B cell (primary cell): ENCODE measurements around the gene CHST11. TPM values are rescaled to one million over a fixed set of nuclear protein-coding genes. Genes with fewer than 3 reads are reported as not detected.

Source experiments
- ATAC-seq: fragments of 200-7000 bp; cut with Tn5 transposase; one replicate; pipeline ENCODE4 v1.10.0; 2021; ENCODE audit warnings: low read depth, mild to moderate bottlenecking, moderate number of reproducible peaks, moderate library complexity
- CTCF ChIA-PET: fragments of 350-600 bp; sonication (Branson Sonifier 250); formaldehyde crosslinking; loops from one replicate; lab custom pipeline; 2021; ENCODE audit warnings: antibody characterized with exemption, inconsistent platforms; lab: Charles Lee
- POLR2A ChIA-PET: fragments of 350-600 bp; sonication (Branson Sonifier 250); formaldehyde crosslinking; loops from one replicate; lab custom pipeline; 2021; ENCODE audit warnings: antibody characterized with exemption; lab: Charles Lee
- DNase-seq: peaks from one replicate; pipeline ENCODE4 v3.0.0; 2013
- H2AFZ ChIP-seq: 2 replicates; pipeline ENCODE4 v1.6.1; 2012; ENCODE audit warnings: mild to moderate bottlenecking, low read depth, low read length; ENCODE audit not compliant: insufficient read depth, poor library complexity, severe bottlenecking
- H3K27ac ChIP-seq, 2 donors: 1 replicate in 1 of 2; 2 replicates in 1 of 2; pipeline ENCODE4 v1.5.1; 2012 to 2013; ENCODE audit warnings: low read length in 2 of 2, mild to moderate bottlenecking in 2 of 2, moderate library complexity in 1 of 2
- H3K27me3 ChIP-seq, 4 experiments: fragments of 200-600 bp in 1 of 4; sonication (generic) in 1 of 4; replicated peaks in 1 of 4; 1 replicate in 2 of 4; 2 replicates in 2 of 4; pipeline versions ENCODE4 v1.6.1 to v1.7.0; 2013 to 2016; ENCODE audit warnings: low read length in 3 of 4, mild to moderate bottlenecking in 2 of 4, mixed read lengths in 1 of 4, moderate library complexity in 1 of 4; ENCODE audit not compliant: insufficient read depth in 4 of 4, control insufficient read depth in 3 of 4; ENCODE audit errors: control extremely low read depth in 1 of 4
- H3K36me3 ChIP-seq, 2 experiments: replicated peaks in 1 of 2; 1 replicate in 1 of 2; 2 replicates in 1 of 2; pipeline versions ENCODE4 v1.6.1 to v1.7.1; 2013; ENCODE audit warnings: low read length in 1 of 2; ENCODE audit not compliant: insufficient read depth in 2 of 2, control insufficient read depth in 1 of 2; ENCODE audit errors: control extremely low read depth in 1 of 2, extremely low read depth in 1 of 2
- H3K4me1 ChIP-seq, 2 donors: fragments of 200-600 bp in 1 of 2; sonication (generic) in 1 of 2; 1 replicate in 1 of 2; 2 replicates in 1 of 2; pipeline versions ENCODE4 v1.5.1 to v1.6.1; 2013 to 2017; ENCODE audit warnings: low read length in 2 of 2; ENCODE audit not compliant: control insufficient read depth in 2 of 2, insufficient read depth in 2 of 2
- H3K4me2 ChIP-seq: replicated peaks from 2 replicates; pipeline ENCODE3; 2012; ENCODE audit warnings: mild to moderate bottlenecking, low read depth, low read length; ENCODE audit not compliant: poor library complexity, severe bottlenecking
- H3K4me3 ChIP-seq, 5 experiments: fragments of 200-600 bp in 1 of 5; sonication (generic) in 1 of 5; 1 replicate in 3 of 5; 2 replicates in 2 of 5; pipeline versions ENCODE4 v1.5.1 to v1.7.0; 2011 to 2016; ENCODE audit warnings: low read length in 4 of 5, mild to moderate bottlenecking in 4 of 5, low read depth in 2 of 5, control low read depth in 1 of 5, moderate library complexity in 1 of 5; ENCODE audit not compliant: insufficient read depth in 1 of 5; ENCODE audit errors: control extremely low read depth in 1 of 5, extremely low read depth in 1 of 5
- H3K79me2 ChIP-seq: fragments of 200-600 bp; sonication (generic); one replicate; pipeline ENCODE4 v1.6.0; 2016; ENCODE audit warnings: low read length; ENCODE audit not compliant: control insufficient read depth, insufficient read depth
- H3K9ac ChIP-seq: fragments of 200-600 bp; sonication (generic); 2 replicates; pipeline ENCODE4 v1.6.1; 2017; ENCODE audit warnings: mild to moderate bottlenecking, low read length, moderate library complexity
- H3K9me3 ChIP-seq, 3 donors: one replicate each; pipeline versions ENCODE4 v1.6.1 to v1.7.1; 2013; ENCODE audit warnings: low read length in 2 of 3; ENCODE audit not compliant: control insufficient read depth in 2 of 3, insufficient read depth in 1 of 3; ENCODE audit errors: control extremely low read depth in 1 of 3
- H4K20me1 ChIP-seq: 2 replicates; pipeline ENCODE4 v1.6.0; 2012; ENCODE audit warnings: mild to moderate bottlenecking, low read length; ENCODE audit not compliant: insufficient read depth, control insufficient read depth, poor library complexity, severe bottlenecking
- H3K27ac Mint-ChIP-seq: one replicate; pipeline ENCODE4 v1.8.0; 2021; ENCODE audit warnings: mixed read lengths
- H3K27me3 Mint-ChIP-seq: one replicate; pipeline ENCODE4 v1.8.0; 2021; ENCODE audit warnings: mixed read lengths
- H3K4me1 Mint-ChIP-seq: one replicate; pipeline ENCODE4 v1.8.0; 2021; ENCODE audit warnings: mixed read lengths
- H3K4me3 Mint-ChIP-seq: one replicate; pipeline ENCODE4 v1.8.0; 2021; ENCODE audit warnings: mixed read lengths
- H3K9me3 Mint-ChIP-seq: one replicate; pipeline ENCODE4 v1.8.0; 2022; ENCODE audit warnings: mixed read lengths; ENCODE audit not compliant: insufficient read depth
- EZH2 ChIP-seq: IDR thresholded peaks from 2 replicates; pipeline ENCODE4 v1.6.1; 2012; ENCODE audit warnings: borderline replicate concordance, low read depth, mild to moderate bottlenecking, moderate library complexity, low read length; ENCODE audit not compliant: insufficient read depth, poor library complexity, severe bottlenecking
- WGBS: methylation state at CpG from one replicate; pipeline ENCODE4 v1.1.5; 2013; ENCODE audit warnings: missing lambda C conversion rate; ENCODE audit not compliant: insufficient coverage; 5-methylcytosine and 5-hydroxymethylcytosine counted together
- intact Hi-C: fragments of 100-400 bp; cut with micrococcal nuclease; formaldehyde crosslinking; loops from one replicate; pipeline ENCODE4 v1.10.0; 2022
- polyA plus RNA-seq: library from polyadenylated mRNA; depleted of rRNA; stranded (reverse); fragments of >200 nt; gene quantifications from 2 replicates; pipeline ENCODE4 v1.2.3, GENCODE V29; 2012
- total RNA-seq, 2 donors: library from RNA; stranded (reverse); fragments of 120-200 nt in 1 of 2; gene quantifications; 1 replicate in 1 of 2; 2 replicates in 1 of 2; pipeline versions ENCODE4 v1.2.3 to v1.2.4, GENCODE V29; 2013 to 2022
- TF ChIP-seq, protein P1 (sequence below): fragments of 200-600 bp; IDR thresholded peaks from one replicate; pipeline ENCODE4 v1.8.0; 2022; ENCODE audit warnings: antibody characterized with exemption, mild to moderate bottlenecking

CHST11 gene
- total and polyA plus RNA-seq, 2 donors (not counting 1 experiment from before 2014, with no cell fraction given) = 46.3 to 152 TPM

DNA sequence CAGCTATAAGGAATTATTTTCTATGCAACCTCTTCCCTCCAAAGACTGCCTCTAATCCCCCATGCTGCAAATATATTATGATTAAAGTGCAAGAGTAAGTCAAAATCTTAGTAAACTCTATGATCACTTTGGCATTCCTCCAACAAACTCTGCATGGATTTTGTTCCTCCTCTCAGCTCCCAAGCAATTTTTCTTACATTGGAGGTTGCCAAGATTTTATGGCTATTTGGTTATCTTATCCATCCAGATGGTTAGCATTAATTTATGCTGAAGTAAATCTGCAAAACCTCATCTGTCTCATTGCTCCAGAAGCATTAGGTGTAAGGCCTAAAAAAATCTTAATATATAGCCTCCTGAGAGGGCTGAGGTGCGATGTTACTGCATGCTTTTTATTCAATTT, 228.1 kb downstream of the CHST11 start:
- POLR2A ChIA-PET = no interaction called here
- H3K4me3 ChIP-seq = no peak overlapping the region
- ATAC-seq = no peak

DNA sequence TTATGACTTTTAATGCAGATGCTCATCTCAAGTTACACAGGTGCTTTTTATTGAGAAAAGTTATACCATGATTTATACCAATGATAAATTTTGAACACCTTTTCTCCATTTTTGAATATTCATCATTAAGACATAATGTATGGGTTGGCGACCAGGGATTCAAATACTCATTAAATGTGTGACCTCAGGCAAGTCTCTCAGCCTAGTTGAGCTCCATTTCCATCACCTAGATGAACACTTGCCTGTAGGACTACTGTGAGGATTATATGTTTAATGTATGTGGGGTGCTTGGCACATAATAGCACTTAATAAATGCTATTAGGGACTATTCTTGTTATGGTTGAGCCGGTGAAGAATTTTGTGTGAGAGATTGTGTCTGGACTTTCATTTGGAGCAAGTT, 228.6 kb downstream of the CHST11 start:
- ATAC-seq = no peak
- ChIA-PET CTCF (interaction anchor here (0.7 kb wide), 1 partner anchor 398 kb away, joined by 3 read pairs; no protein-coding TSS in a partner anchor), POLR2A (no interaction called here)
- TF ChIP-seq, protein P1, sequence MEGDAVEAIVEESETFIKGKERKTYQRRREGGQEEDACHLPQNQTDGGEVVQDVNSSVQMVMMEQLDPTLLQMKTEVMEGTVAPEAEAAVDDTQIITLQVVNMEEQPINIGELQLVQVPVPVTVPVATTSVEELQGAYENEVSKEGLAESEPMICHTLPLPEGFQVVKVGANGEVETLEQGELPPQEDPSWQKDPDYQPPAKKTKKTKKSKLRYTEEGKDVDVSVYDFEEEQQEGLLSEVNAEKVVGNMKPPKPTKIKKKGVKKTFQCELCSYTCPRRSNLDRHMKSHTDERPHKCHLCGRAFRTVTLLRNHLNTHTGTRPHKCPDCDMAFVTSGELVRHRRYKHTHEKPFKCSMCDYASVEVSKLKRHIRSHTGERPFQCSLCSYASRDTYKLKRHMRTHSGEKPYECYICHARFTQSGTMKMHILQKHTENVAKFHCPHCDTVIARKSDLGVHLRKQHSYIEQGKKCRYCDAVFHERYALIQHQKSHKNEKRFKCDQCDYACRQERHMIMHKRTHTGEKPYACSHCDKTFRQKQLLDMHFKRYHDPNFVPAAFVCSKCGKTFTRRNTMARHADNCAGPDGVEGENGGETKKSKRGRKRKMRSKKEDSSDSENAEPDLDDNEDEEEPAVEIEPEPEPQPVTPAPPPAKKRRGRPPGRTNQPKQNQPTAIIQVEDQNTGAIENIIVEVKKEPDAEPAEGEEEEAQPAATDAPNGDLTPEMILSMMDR = no peak
- TF ChIP-seq EZH2 = no peak
- no peak overlapping the region for H3K27ac ChIP-seq
- H2AFZ ChIP-seq = no peak overlapping the region
- H3K27ac Mint-ChIP-seq = no peak overlapping the region
- no peak overlapping the region for H3K9ac ChIP-seq
- H4K20me1 ChIP-seq = peaks cover 27% of the 10 kb centered on the region
- no peaks in the 10 kb centered on the region for H3K27me3 ChIP-seq
- no peaks in the 10 kb centered on the region for H3K9me3 Mint-ChIP-seq
- no peak overlapping the region for H3K4me3 ChIP-seq
- no peaks in the 10 kb centered on the region for H3K36me3 ChIP-seq
- 100% methylated on average over 1 of the region's 2 CpGs for WGBS
- H3K79me2 ChIP-seq = peaks cover 89% of the 10 kb centered on the region
- intact Hi-C loops = loop anchor here (5.0 to 10.0 kb wide), 2 partner anchors 37 to 269 kb away; partner anchors contain the start of gene SLC41A2
- H3K4me1 ChIP-seq = peaks cover 45% of the 10 kb centered on the region in 2 donors
- no peak for DNase-seq
- H3K4me2 ChIP-seq = no peak overlapping the region
- H3K9me3 ChIP-seq = no peaks in the 10 kb centered on the region
- H3K27me3 Mint-ChIP-seq = no peaks in the 10 kb centered on the region
- H3K4me1 Mint-ChIP-seq = peaks cover 71% of the 10 kb centered on the region
- H3K4me3 Mint-ChIP-seq = no peak overlapping the region

More for the DNA sequence above, 228.1 kb downstream of the CHST11 start:
- peaks cover 75% of the 10 kb centered on the region for H3K4me1 Mint-ChIP-seq
- H3K4me1 ChIP-seq = peaks cover 50% of the 10 kb centered on the region in 2 donors
- DNase-seq = no peak
- H3K27ac Mint-ChIP-seq = no peak overlapping the region
- H3K27me3 Mint-ChIP-seq = no peaks in the 10 kb centered on the region
- no peak overlapping the region for H3K4me2 ChIP-seq
- no CpG with 5 or more reads among the region's 1 CpG for WGBS
- H3K9me3 ChIP-seq = no peaks in the 10 kb centered on the region
- H3K9ac ChIP-seq = no peak overlapping the region
- no peak overlapping the region for H2AFZ ChIP-seq
- no peaks in the 10 kb centered on the region for H3K9me3 Mint-ChIP-seq
- no peaks in the 10 kb centered on the region for H3K36me3 ChIP-seq
- CTCF ChIA-PET = interaction anchor here (0.7 kb wide), 1 partner anchor 398 kb away, joined by 3 read pairs; no protein-coding TSS in a partner anchor
- peaks cover 32% of the 10 kb centered on the region for H4K20me1 ChIP-seq
- peaks cover 89% of the 10 kb centered on the region for H3K79me2 ChIP-seq
- no peak overlapping the region for H3K4me3 Mint-ChIP-seq
- TF ChIP-seq EZH2 = no peak
- TF ChIP-seq, protein P1 = no peak
- no peak overlapping the region for H3K27ac ChIP-seq
- H3K27me3 ChIP-seq = no peaks in the 10 kb centered on the region
- intact Hi-C loops = loop anchor here (5.0 to 10.0 kb wide), 3 partner anchors 37 to 270 kb away; partner anchors contain the start of gene SLC41A2
